ENCODE measurements around the gene HOXA5. TPM values are rescaled to one million over a fixed set of nuclear protein-coding genes. Genes with fewer than 3 reads are reported as not detected.

HOXA5 gene
- total and polyA plus RNA-seq, 10 of the 15 experiments (the other 5 are each of a cell fraction or from before 2014, with no cell fraction given), result 0.05 to 0.13 TPM; not detected in 8

DNA sequence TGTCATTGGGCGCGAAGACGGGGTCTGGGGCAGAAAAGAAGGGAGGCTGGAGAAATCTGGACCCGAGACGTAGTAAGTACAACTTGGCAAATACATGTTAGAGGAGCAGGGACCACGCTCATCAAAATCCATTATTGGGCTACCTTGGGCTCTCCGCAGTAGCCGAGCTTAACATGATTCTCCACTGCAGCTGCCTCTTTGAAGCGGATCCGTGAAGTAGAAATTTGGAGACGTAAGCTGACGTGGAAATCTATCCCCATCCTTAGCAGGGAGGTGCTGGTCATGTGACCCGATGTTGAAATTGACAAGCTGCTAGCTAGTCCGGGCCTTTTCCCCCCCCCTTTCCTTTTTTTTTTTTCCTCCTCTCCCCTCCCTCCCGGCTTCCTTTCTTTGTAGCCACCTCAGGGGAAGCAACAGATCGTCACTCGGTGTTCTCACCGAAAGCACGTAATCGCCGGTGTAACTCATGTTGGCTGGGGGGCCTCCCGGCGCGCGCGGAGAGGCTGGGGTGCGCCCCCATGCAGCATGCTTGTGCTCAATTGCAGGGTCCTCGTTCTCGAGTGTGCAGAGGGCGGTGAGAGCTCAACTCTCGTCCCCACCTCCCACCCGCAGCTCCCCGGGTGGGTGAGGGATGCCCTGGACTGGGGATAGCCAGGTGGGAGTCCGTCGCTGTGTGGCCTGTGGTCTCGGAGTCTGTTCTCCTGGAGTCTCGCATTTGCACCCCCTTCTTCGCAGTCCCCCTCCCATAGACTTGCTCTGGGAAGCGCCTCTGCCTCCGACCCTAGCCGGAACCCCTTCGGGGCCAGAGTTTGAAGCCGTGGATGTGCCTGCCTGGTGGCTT lies 41.8 kb upstream of the HOXA5 start, which contains the start of gene HOXA11:
Gene HOXA11 (minus strand): TSS at position 220 of the 841 bp plus-strand sequence. CDS start 88 bp downstream, at position 132.
- Histone ChIP-seq H3K4me1 (ENCODE audit: control insufficient read depth, insufficient read depth, low read length) (no peaks in the 10 kb centered on the region), H3K27ac (ENCODE audit: control insufficient read depth, insufficient read depth) (no peak within 1 kb of the TSS), H3K36me3 (ENCODE audit: control insufficient read depth in 2 of 2, insufficient read depth in 2 of 2, low read length in 1 of 2) (no peaks in the 10 kb centered on the region), H3K9me3 (replicated peaks; ENCODE audit: control insufficient read depth, insufficient read depth, low read length) (no peaks in the 10 kb centered on the region; the same call in 2 of the 3 replicates), H3K4me2 (ENCODE audit: control insufficient read depth, insufficient read depth) (peak within 1 kb of the TSS; percentile 22), H3K9ac (ENCODE audit: control insufficient read depth, insufficient read depth, low read length) (no peak within 1 kb of the TSS), H2AFZ (ENCODE audit: control insufficient read depth, low read depth, low read length) (no peak within 1 kb of the TSS; the same call in 1 of the 2 replicates), H4K20me1 (ENCODE audit: control insufficient read depth, insufficient read depth) (no peaks in the 10 kb centered on the region), H3K79me2 (ENCODE audit: control insufficient read depth, insufficient read depth, low read length) (no peaks in the 10 kb centered on the region), H3K4me3 (no peak within 1 kb of the TSS), H3K27me3 (replicated peaks in 1 of 2; ENCODE audit: control insufficient read depth in 2 of 2, insufficient read depth in 2 of 2, low read length in 1 of 2) (peaks cover 42 to 52% of the 10 kb centered on the region in 2 experiments)
- ChIA-PET RAD21 (ENCODE audit: unreplicated experiment) (interaction anchor here (1.4 kb wide), 1 partner anchor 11 kb away, joined by 4 read pairs; no protein-coding TSS in a partner anchor), SMC1A (ENCODE audit: uncharacterized antibody, unreplicated experiment) (no interaction called here), POLR2A (no interaction called here), CTCF (no interaction called here)
- intact Hi-C loops (cut with micrococcal nuclease; ENCODE audit: unreplicated experiment) (no loop called here), in situ Hi-C loops (cut with MboI) (no loop called here)
- no peak for DNase-seq (ENCODE audit: low read depth, low spot score)
- BruUV-seq (replicated peaks), result no TSS peak
- TF ChIP-seq EED (IDR thresholded peaks at IDR 0.05; ENCODE audit: low read depth) (no peak), BMI1 (IDR thresholded peaks at IDR 0.05; ENCODE audit: borderline replicate concordance) (no peak), EGR1 (IDR thresholded peaks at IDR 0.05; ENCODE audit: borderline replicate concordance in 1 of 2, low read depth in 2 of 2, low read length in 2 of 2) (no peak), BACH1 (IDR thresholded peaks at IDR 0.05; ENCODE audit: borderline replicate concordance) (no peak), TCF12 (IDR thresholded peaks at IDR 0.05; ENCODE audit: low read depth, low read length) (no peak)
- TF ChIP-seq, protein P1, sequence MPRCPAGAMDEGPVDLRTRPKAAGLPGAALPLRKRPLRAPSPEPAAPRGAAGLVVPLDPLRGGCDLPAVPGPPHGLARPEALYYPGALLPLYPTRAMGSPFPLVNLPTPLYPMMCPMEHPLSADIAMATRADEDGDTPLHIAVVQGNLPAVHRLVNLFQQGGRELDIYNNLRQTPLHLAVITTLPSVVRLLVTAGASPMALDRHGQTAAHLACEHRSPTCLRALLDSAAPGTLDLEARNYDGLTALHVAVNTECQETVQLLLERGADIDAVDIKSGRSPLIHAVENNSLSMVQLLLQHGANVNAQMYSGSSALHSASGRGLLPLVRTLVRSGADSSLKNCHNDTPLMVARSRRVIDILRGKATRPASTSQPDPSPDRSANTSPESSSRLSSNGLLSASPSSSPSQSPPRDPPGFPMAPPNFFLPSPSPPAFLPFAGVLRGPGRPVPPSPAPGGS (IDR thresholded peaks at IDR 0.05; ENCODE audit: borderline replicate concordance, insufficient read depth, low read depth, low read length, poor library complexity, severe bottlenecking), result no peak
- TF ChIP-seq, protein P2, sequence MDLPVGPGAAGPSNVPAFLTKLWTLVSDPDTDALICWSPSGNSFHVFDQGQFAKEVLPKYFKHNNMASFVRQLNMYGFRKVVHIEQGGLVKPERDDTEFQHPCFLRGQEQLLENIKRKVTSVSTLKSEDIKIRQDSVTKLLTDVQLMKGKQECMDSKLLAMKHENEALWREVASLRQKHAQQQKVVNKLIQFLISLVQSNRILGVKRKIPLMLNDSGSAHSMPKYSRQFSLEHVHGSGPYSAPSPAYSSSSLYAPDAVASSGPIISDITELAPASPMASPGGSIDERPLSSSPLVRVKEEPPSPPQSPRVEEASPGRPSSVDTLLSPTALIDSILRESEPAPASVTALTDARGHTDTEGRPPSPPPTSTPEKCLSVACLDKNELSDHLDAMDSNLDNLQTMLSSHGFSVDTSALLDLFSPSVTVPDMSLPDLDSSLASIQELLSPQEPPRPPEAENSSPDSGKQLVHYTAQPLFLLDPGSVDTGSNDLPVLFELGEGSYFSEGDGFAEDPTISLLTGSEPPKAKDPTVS (IDR thresholded peaks at IDR 0.05; ENCODE audit: low read depth, low read length), result no peak
- 28% methylated on average over 33 of the region's 43 CpGs for WGBS (ENCODE audit: insufficient coverage, insufficient replicate concordance, low lambda C conversion rate, missing lambda C conversion rate)
- ATAC-seq, result no peak
- FAIRE-seq, result no peak
